ENCODE results near the gene LRRC72.
"Not testable (repeated sequence)": the region's sequence is repeated elsewhere in the genome, so short reads cannot be mapped to it uniquely, and the experiment has no call there.

LRRC72 gene

DNA sequence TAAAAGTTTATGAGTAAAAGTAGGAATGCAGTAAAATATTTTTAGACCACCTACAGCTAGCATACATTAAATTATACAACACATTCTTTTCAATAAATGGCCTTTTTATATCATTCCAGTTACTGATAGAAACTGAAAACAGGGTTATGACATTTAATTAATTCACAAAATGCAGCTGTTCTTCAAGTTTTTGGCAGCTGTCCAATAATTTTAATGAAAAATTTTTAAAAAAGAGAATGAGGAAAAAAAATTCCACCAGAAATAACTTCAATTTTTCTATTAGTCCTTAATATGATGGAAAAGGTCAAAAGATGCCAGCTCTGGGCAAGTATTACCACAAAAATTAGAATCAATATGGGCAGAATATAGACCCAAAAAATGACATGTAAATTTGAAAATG is 11.9 kb upstream of the LRRC72 start:
- H4K20me1 ChIP-seq (ENCODE audit: insufficient read depth), result no peaks in the 10 kb centered on the region
- H3K27ac ChIP-seq, result no peak overlapping the region
- no peak overlapping the region for H3K4me3 ChIP-seq (IDR thresholded peaks at IDR 0.05; ENCODE audit: insufficient read depth, low read depth, low read length)
- H3K9ac ChIP-seq, result no peak overlapping the region
- H3K4me1 ChIP-seq (ENCODE audit: low read depth, poor library complexity, severe bottlenecking), result no peaks in the 10 kb centered on the region
- H2AFZ ChIP-seq (ENCODE audit: low read depth), result no peak overlapping the region
- TF ChIP-seq, protein P1, sequence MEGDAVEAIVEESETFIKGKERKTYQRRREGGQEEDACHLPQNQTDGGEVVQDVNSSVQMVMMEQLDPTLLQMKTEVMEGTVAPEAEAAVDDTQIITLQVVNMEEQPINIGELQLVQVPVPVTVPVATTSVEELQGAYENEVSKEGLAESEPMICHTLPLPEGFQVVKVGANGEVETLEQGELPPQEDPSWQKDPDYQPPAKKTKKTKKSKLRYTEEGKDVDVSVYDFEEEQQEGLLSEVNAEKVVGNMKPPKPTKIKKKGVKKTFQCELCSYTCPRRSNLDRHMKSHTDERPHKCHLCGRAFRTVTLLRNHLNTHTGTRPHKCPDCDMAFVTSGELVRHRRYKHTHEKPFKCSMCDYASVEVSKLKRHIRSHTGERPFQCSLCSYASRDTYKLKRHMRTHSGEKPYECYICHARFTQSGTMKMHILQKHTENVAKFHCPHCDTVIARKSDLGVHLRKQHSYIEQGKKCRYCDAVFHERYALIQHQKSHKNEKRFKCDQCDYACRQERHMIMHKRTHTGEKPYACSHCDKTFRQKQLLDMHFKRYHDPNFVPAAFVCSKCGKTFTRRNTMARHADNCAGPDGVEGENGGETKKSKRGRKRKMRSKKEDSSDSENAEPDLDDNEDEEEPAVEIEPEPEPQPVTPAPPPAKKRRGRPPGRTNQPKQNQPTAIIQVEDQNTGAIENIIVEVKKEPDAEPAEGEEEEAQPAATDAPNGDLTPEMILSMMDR (conservative IDR thresholded peaks at IDR 0.05; ENCODE audit: low read depth, low read length), result no peak
- no peaks in the 10 kb centered on the region for H3K27me3 ChIP-seq (ENCODE audit: insufficient read depth, low read depth)
- H3K36me3 ChIP-seq (ENCODE audit: insufficient read depth), result no peaks in the 10 kb centered on the region
- H3K79me2 ChIP-seq (ENCODE audit: insufficient read depth, low read depth), result no peaks in the 10 kb centered on the region
- H3K4me2 ChIP-seq, result no peak overlapping the region

DNA sequence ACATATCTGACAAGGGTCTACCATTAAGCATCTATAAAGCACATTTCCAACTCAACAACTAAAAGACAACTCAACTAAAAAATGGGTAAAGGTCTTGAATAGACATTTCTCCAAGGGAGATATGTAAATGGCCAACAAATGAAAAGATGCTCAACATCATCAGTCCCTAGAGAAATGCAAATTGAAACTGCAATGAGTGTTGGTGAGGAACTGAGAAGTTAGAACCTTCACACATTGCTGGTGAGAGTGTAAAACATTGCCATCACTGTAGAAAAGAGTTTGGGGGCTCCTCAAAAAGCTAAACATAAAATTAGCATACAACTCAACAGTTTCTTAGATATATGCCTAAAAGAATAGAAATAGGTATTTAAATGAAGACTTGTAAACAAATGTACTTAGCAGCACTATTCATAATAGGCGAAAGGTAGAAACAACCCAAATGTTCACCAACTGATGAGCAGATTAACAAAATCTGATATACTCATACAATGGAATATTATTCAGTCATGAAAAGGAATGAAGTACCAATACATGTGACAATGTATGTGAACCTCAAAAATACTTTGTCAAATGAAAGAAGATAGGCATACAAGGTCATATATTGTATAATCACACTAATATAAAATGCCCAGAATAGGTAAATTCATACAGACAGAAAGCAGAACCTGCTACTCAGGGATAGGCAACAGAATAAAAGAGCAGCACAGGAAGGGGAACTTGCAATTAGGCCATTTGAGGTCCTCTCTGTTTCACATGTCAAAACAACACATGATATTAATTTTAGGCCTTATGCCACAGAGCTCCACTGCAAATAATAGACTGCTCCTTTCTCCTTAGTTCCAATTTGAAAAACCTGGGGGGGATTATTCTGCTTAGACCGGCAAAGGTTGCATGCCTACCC is 10.6 kb upstream of the LRRC72 start:
- Histone ChIP-seq H3K36me3 (ENCODE audit: insufficient read depth) (no peaks in the 10 kb centered on the region), H3K4me2 (no peak overlapping the region), H3K79me2 (ENCODE audit: insufficient read depth, low read depth) (no peaks in the 10 kb centered on the region), H4K20me1 (ENCODE audit: insufficient read depth) (no peaks in the 10 kb centered on the region), H3K4me3 (IDR thresholded peaks at IDR 0.05; ENCODE audit: insufficient read depth, low read depth, low read length) (no peak overlapping the region), H3K4me1 (ENCODE audit: low read depth, poor library complexity, severe bottlenecking) (no peaks in the 10 kb centered on the region), H3K27ac (no peak overlapping the region), H3K27me3 (ENCODE audit: insufficient read depth, low read depth) (no peaks in the 10 kb centered on the region), H3K9ac (no peak overlapping the region), H2AFZ (ENCODE audit: low read depth) (no peak overlapping the region)
- TF ChIP-seq, protein P1 (conservative IDR thresholded peaks at IDR 0.05; ENCODE audit: low read depth, low read length), result no peak

DNA sequence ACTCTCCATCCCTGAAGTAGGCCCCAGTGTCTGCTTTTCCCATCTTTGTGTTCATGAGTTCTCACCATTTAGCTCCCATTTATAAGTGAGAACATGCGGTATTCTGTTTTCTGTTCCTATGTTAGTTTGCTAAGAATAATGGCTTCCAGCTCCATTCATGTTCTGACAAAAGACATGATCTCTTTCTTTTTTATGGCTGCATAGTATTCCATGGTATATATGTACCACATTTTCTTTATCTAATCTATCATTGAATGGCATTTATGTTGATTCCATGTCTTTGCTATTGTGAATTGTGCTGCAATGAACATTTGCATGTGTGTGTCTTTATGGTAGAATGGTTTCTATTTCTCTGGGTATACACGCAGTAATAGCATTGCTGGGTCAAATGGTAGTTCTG is 6.6 kb upstream of the LRRC72 start:
- H3K9ac ChIP-seq; H3K4me3 ChIP-seq (IDR thresholded peaks at IDR 0.05; ENCODE audit: insufficient read depth, low read depth, low read length); H3K79me2 ChIP-seq (ENCODE audit: insufficient read depth, low read depth); H2AFZ ChIP-seq (ENCODE audit: low read depth); H3K36me3 ChIP-seq (ENCODE audit: insufficient read depth); H3K27me3 ChIP-seq (ENCODE audit: insufficient read depth, low read depth); H3K27ac ChIP-seq; H4K20me1 ChIP-seq (ENCODE audit: insufficient read depth); H3K4me2 ChIP-seq; H3K4me1 ChIP-seq (ENCODE audit: low read depth, poor library complexity, severe bottlenecking): not testable (repeated sequence)

DNA sequence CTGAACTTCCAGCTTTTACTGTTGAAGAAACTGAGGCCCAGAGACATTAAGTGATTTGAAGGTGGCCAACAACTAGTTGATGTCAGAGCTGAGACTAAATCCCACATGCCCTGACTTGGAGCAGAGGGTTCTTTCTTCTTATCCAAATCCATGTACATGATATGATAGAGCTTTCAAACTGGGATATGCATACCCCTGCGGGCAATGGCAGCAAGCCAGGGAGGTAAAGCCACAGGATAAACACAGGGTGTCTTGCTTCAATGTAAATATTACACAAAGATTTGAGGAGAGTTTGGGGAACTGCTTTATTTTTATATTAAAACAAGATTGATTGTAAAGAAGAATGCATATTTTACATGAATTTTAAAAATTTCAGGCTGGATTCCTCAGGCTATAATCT is 2.3 kb upstream of the LRRC72 start:
- Histone ChIP-seq H4K20me1 (ENCODE audit: insufficient read depth) (no peaks in the 10 kb centered on the region), H3K4me3 (IDR thresholded peaks at IDR 0.05; ENCODE audit: insufficient read depth, low read depth, low read length) (no peak overlapping the region), H3K27me3 (ENCODE audit: insufficient read depth, low read depth) (no peaks in the 10 kb centered on the region), H3K27ac (no peak overlapping the region), H3K4me2 (no peak overlapping the region), H3K4me1 (ENCODE audit: low read depth, poor library complexity, severe bottlenecking) (no peaks in the 10 kb centered on the region), H3K9ac (no peak overlapping the region), H2AFZ (ENCODE audit: low read depth) (no peak overlapping the region), H3K36me3 (ENCODE audit: insufficient read depth) (no peaks in the 10 kb centered on the region; the same call in 1 of the 2 replicates), H3K79me2 (ENCODE audit: insufficient read depth, low read depth) (no peaks in the 10 kb centered on the region)
- TF ChIP-seq, protein P1 (conservative IDR thresholded peaks at IDR 0.05; ENCODE audit: low read depth, low read length), result no peak

DNA sequence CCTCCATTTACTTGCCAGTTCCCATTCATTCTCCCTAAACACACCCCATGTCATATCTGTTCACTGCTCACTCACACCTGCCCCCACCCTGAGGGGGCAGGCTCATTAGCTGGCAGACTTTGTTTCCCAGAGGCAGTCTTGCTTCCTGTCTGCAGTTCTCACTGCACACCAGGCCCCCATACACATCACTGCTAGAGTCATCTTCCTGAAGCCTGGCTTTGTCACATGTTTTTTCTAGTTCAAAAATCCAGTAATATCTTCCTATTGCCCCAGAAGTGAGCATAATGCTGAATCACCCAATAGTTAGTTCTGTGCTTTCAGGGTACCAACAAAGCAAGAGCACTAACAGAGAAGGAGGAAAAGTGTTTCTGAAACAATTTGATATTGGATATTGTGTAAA is 1.9 kb downstream of the LRRC72 start:
- Histone ChIP-seq H3K4me1 (ENCODE audit: low read depth, poor library complexity, severe bottlenecking) (no peaks in the 10 kb centered on the region), H3K4me2 (no peak overlapping the region), H3K4me3 (IDR thresholded peaks at IDR 0.05; ENCODE audit: insufficient read depth, low read depth, low read length) (no peak overlapping the region), H4K20me1 (ENCODE audit: insufficient read depth) (no peaks in the 10 kb centered on the region), H3K79me2 (ENCODE audit: insufficient read depth, low read depth) (no peaks in the 10 kb centered on the region), H3K9ac (no peak overlapping the region), H3K36me3 (ENCODE audit: insufficient read depth) (no peaks in the 10 kb centered on the region; the same call in 1 of the 2 replicates), H3K27me3 (ENCODE audit: insufficient read depth, low read depth) (no peaks in the 10 kb centered on the region), H3K27ac (no peak overlapping the region), H2AFZ (ENCODE audit: low read depth) (no peak overlapping the region)
- TF ChIP-seq, protein P1 (conservative IDR thresholded peaks at IDR 0.05; ENCODE audit: low read depth, low read length), result no peak
